Keratinocyte (primary cell): Measurements from ENCODE around the gene EYA4. TPM values are rescaled to one million over a fixed set of nuclear protein-coding genes. Genes with fewer than 3 reads are reported as not detected.

Experiments used
- DNase-seq: peaks from one replicate; pipeline ENCODE4 v3.0.0-alpha.2; 2011; ENCODE audit warnings: low read depth, missing footprints, low spot score
- FAIRE-seq: peaks from 2 replicates; lab custom pipeline; 2011; peaks lifted over from hg19 to GRCh38; lab: Jason Lieb, UNC
- H2AFZ ChIP-seq: 2 replicates; pipeline ENCODE4 v1.6.0; 2012; ENCODE audit warnings: low read length, control low read depth, inconsistent platforms; ENCODE audit not compliant: control insufficient read depth
- H3K27ac ChIP-seq: 2 replicates; pipeline ENCODE4 v1.5.1; 2011; ENCODE audit warnings: low read length; ENCODE audit not compliant: control insufficient read depth, insufficient read depth
- H3K27me3 ChIP-seq: 3 replicates; pipeline ENCODE4 v1.6.0; 2011; ENCODE audit warnings: low read length; ENCODE audit not compliant: control insufficient read depth, insufficient read depth; ENCODE audit errors: extremely low read depth
- H3K36me3 ChIP-seq, 2 experiments: 2 replicates in 1 of 2; 3 replicates in 1 of 2; pipeline ENCODE4 v1.5.1; 2011; ENCODE audit warnings: low read length in 2 of 2, mild to moderate bottlenecking in 1 of 2; ENCODE audit not compliant: control insufficient read depth in 2 of 2, insufficient read depth in 2 of 2; ENCODE audit errors: extremely low read depth in 1 of 2
- H3K4me1 ChIP-seq: 3 replicates; pipeline ENCODE4 v1.5.1; 2011; ENCODE audit warnings: low read length; ENCODE audit not compliant: control insufficient read depth, insufficient read depth; ENCODE audit errors: extremely low read depth
- H3K4me2 ChIP-seq: 3 replicates; pipeline ENCODE4 v1.6.0; 2011; ENCODE audit warnings: low read depth, low read length; ENCODE audit not compliant: control insufficient read depth, insufficient read depth; ENCODE audit errors: extremely low read depth
- H3K4me3 ChIP-seq, 3 experiments: fragments of 200-600 bp in 1 of 3; sonication (generic) in 1 of 3; 2 replicates in 2 of 3; 3 replicates in 1 of 3; pipeline ENCODE4 v1.5.1; 2011 to 2016; ENCODE audit warnings: low read length in 3 of 3, mild to moderate bottlenecking in 3 of 3, control low read depth in 2 of 3, inconsistent platforms in 1 of 3, low read depth in 1 of 3, mixed read lengths in 1 of 3, mixed run types in 1 of 3, moderate library complexity in 1 of 3; ENCODE audit not compliant: control insufficient read depth in 2 of 3, insufficient read depth in 2 of 3; ENCODE audit errors: extremely low read depth in 1 of 3
- H3K79me2 ChIP-seq: 2 replicates; pipeline ENCODE4 v1.6.0; 2012; ENCODE audit warnings: low read length; ENCODE audit not compliant: control insufficient read depth, insufficient read depth
- H3K9ac ChIP-seq: 3 replicates; pipeline ENCODE4 v1.6.0; 2011; ENCODE audit warnings: low read length; ENCODE audit not compliant: control insufficient read depth, insufficient read depth; ENCODE audit errors: extremely low read depth
- H3K9me1 ChIP-seq: 3 replicates; pipeline ENCODE4 v1.6.0; 2011; ENCODE audit warnings: low read length; ENCODE audit not compliant: control insufficient read depth, insufficient read depth; ENCODE audit errors: extremely low read depth
- H3K9me3 ChIP-seq: 2 replicates; pipeline ENCODE4 v1.5.1; 2012; ENCODE audit warnings: low read depth, low read length; ENCODE audit not compliant: control insufficient read depth
- H4K20me1 ChIP-seq: 3 replicates; pipeline ENCODE4 v1.6.0; 2011; ENCODE audit warnings: low read length; ENCODE audit not compliant: control insufficient read depth, insufficient read depth; ENCODE audit errors: extremely low read depth
- CTCF ChIP-seq, 3 experiments: IDR thresholded peaks in 1 of 3; conservative IDR thresholded peaks in 1 of 3; optimal IDR thresholded peaks in 1 of 3; 2 replicates in 2 of 3; 3 replicates in 1 of 3; pipeline versions ENCODE3 to v1.5.1; 2011; ENCODE audit warnings: low read length in 3 of 3, mild to moderate bottlenecking in 3 of 3, moderate library complexity in 2 of 3, control low read depth in 1 of 3, inconsistent platforms in 1 of 3; ENCODE audit not compliant: insufficient read depth in 2 of 3; ENCODE audit errors: extremely low read depth in 1 of 3
- EZH2 ChIP-seq: IDR thresholded peaks from one replicate; pipeline ENCODE4 v1.6.1; 2012; ENCODE audit warnings: inconsistent platforms, mild to moderate bottlenecking, low read length, moderate library complexity
- dilution Hi-C: fragments of 300-500 bp; cut with MboI; formaldehyde crosslinking; loops from one replicate; pipeline ENCODE4 v1.7.0; 2020; ENCODE audit warnings: low sequenced_read_pairs; ENCODE audit not compliant: extremely low pct_ligation_motif_present
- polyA plus RNA-seq, 5 experiments: library from polyadenylated mRNA; depleted of rRNA in 3 of 5; stranded (reverse) in 3 of 5; stranded (forward) in 1 of 5; unstranded in 1 of 5; fragments of >200 nt; gene quantifications; 1 replicate in 1 of 5; 2 replicates in 3 of 5; 3 replicates in 1 of 5; pipeline versions ENCODE4 v1.2.1 to v1.2.3, GENCODE V29; 2011 to 2012; ENCODE audit warnings: missing spikeins in 2 of 5, low read depth in 1 of 5, low replicate concordance in 1 of 5

Gene EYA4
- polyA plus RNA-seq, 1 donor (not counting 4 experiments of a cell fraction or from before 2014, with no cell fraction given), result 0.01 TPM

DNA sequence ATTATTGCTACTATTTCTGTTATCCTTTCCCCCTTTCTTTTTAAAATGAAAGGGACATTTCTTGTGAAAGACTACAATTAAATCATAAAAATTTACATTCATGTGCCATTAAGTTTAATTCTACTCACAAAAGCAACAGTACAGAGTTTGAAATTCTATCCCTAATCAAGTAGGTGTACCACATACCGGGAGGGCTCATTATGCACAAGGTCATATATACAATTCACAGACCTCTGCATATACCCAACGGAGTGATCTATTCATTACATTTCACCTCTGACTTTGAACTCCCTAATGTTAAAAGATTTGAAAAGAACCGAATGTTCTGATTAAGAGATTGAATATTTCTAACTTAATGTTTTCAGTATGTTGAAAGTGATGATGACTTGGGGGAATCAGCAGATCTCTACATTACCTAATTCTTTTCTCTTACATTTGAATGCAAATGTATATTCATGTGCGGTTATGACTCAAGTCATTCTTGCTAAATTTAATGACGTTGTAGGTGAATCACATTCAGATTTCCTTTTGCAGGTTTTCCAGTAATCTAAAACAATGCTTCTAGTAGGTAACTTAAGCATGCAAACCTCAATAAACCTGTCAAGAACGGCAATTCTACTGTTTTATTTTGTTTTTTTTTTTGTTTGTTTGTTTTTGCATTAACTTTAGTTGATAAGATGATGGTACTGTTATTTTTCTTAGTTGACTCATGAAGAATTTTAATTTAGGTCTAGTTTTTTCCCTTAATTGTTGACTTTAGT is 7.3 kb downstream of the EYA4 start:
- Histone ChIP-seq H3K79me2 (no peaks in the 10 kb centered on the region), H3K36me3 (no peaks in the 10 kb centered on the region), H3K27ac (no peak overlapping the region), H2AFZ (no peak overlapping the region), H3K9ac (no peak overlapping the region), H3K4me3 (no peak overlapping the region), H3K4me2 (no peak overlapping the region), H3K9me3 (no peaks in the 10 kb centered on the region), H4K20me1 (no peaks in the 10 kb centered on the region), H3K4me1 (no peaks in the 10 kb centered on the region), H3K27me3 (peaks cover 14% of the 10 kb centered on the region), H3K9me1 (no peaks in the 10 kb centered on the region)
- TF ChIP-seq CTCF (optimal IDR thresholded peaks at IDR 0.05 in 1 of 3, IDR thresholded peaks at IDR 0.05 in 1 of 3, conservative IDR thresholded peaks at IDR 0.05 in 1 of 3; ENCODE audit: extremely low read depth in 1 of 3, insufficient read depth in 2 of 3, low read length in 3 of 3), result no peak
- no peak for TF ChIP-seq EZH2
- dilution Hi-C loops, result no loop called here
- FAIRE-seq, result no peak
- no peak for DNase-seq

DNA sequence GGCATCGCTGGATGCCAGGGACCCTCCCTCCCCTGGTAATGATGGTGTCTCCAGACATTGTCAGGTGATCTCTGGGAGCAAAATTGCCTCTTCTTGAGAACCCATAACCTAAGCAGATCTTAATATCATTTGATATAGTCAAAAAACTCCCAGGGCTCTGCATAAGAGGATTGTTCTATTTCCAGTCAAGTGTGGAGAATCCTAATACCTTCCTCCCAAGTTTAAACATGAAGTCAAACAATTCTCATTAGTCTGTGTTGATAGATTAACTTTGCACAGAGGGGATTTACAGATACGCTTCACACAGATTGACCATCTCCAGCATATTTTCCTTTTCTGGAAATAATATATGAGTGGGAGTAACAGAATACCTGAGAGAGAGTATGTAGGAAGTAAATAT is 10.5 kb downstream of the EYA4 start:
- Histone ChIP-seq H3K27ac (no peak overlapping the region), H3K36me3 (no peaks in the 10 kb centered on the region), H3K4me3 (no peak overlapping the region), H3K9me3 (no peaks in the 10 kb centered on the region), H3K4me1 (no peaks in the 10 kb centered on the region), H3K27me3 (no peaks in the 10 kb centered on the region), H2AFZ (no peak overlapping the region), H3K9me1 (no peaks in the 10 kb centered on the region), H4K20me1 (no peaks in the 10 kb centered on the region), H3K79me2 (no peaks in the 10 kb centered on the region), H3K4me2 (no peak overlapping the region), H3K9ac (no peak overlapping the region)
- DNase-seq (no peak), FAIRE-seq (no peak)
- no peak for TF ChIP-seq EZH2
- no peak for TF ChIP-seq CTCF (optimal IDR thresholded peaks at IDR 0.05 in 1 of 3, IDR thresholded peaks at IDR 0.05 in 1 of 3, conservative IDR thresholded peaks at IDR 0.05 in 1 of 3; ENCODE audit: extremely low read depth in 1 of 3, insufficient read depth in 2 of 3, low read length in 3 of 3)
- dilution Hi-C loops, result no loop called here
